Adrenal gland (tissue), 5 donors: ENCODE data around the gene RGS17.

Source experiments
- POLR2A ChIP-seq, 2 donors: fragments of 450-650 bp; IDR thresholded peaks; one replicate each; pipeline ENCODE4 v1.6.1; 2017; ENCODE audit warnings: antibody characterized with exemption in 2 of 2, mild to moderate bottlenecking in 2 of 2, moderate library complexity in 1 of 2
- TF ChIP-seq, protein P1 (sequence below), 6 experiments: fragments of 450-650 bp in 4 of 6; fragments of 200-600 bp in 2 of 6; sonication (generic) in 1 of 6; IDR thresholded peaks; 1 replicate in 5 of 6; 2 replicates in 1 of 6; pipeline versions ENCODE4 v1.5.1 to v1.8.0; 2016 to 2021; ENCODE audit warnings: antibody characterized with exemption in 6 of 6, mild to moderate bottlenecking in 2 of 6, moderate library complexity in 1 of 6
- donor health status: DM: no; HTN: no; CAD: no.

DNA sequence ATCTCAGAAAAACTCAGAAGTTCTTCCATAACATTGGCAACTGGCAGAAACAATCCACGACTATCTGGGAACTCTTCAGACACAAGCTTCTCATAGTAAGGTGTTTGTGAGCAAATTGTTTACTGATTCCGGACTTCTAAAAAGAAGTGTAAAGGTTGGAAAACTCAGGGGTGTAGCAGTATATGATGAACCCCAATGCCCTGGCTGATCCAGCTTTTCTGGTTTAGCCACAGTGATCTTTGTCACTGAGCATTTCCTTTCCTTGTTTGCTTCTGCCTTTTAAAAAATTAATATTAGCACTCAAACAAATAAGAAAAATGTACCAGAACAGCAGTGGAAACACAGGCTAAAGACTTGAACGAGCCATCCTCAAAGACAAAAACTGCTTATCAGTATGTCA, 4.9 kb downstream of the RGS17 start:
- TF ChIP-seq, protein P1, sequence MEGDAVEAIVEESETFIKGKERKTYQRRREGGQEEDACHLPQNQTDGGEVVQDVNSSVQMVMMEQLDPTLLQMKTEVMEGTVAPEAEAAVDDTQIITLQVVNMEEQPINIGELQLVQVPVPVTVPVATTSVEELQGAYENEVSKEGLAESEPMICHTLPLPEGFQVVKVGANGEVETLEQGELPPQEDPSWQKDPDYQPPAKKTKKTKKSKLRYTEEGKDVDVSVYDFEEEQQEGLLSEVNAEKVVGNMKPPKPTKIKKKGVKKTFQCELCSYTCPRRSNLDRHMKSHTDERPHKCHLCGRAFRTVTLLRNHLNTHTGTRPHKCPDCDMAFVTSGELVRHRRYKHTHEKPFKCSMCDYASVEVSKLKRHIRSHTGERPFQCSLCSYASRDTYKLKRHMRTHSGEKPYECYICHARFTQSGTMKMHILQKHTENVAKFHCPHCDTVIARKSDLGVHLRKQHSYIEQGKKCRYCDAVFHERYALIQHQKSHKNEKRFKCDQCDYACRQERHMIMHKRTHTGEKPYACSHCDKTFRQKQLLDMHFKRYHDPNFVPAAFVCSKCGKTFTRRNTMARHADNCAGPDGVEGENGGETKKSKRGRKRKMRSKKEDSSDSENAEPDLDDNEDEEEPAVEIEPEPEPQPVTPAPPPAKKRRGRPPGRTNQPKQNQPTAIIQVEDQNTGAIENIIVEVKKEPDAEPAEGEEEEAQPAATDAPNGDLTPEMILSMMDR (IDR thresholded peaks at IDR 0.05) = no peak
- TF ChIP-seq POLR2A (IDR thresholded peaks at IDR 0.05) = no peak
